ENCODE data around the gene ZNF428. TPM values are rescaled to one million over a fixed set of nuclear protein-coding genes. Genes with fewer than 3 reads are reported as not detected.

The ZNF428 gene
- total and polyA plus RNA-seq, 4 donors = 66.1 to 305 (median 206) TPM

DNA sequence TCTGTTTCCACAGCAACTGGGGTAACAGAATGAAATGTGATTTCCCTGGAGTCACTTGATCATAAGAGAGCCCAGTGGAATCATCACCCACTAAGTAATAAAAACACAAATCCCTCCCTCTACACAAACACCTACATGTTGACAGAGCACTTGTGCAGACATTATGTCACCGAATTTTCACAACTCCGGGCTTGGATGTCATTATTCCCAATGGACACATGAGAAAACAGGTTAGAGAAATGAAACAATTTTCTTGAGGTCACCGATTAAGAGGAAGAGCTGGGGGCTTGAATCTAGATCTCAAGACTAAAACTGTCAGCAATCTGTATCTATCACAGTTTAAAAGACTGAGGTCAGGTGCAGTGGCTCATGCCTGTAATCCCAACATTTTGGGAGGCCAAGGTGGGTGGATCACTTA, 47.2 kb downstream of the ZNF428 start:
- Histone ChIP-seq H3K4me1 (ENCODE audit: control insufficient read depth, insufficient read depth, low read length) (peaks cover 30% of the 10 kb centered on the region), H3K36me3 (ENCODE audit: control insufficient read depth, insufficient read depth, low read length) (peaks cover 13% of the 10 kb centered on the region), H3K27me3 (ENCODE audit: control insufficient read depth, insufficient read depth, low read length) (no peaks in the 10 kb centered on the region), H3K9me3 (ENCODE audit: control insufficient read depth, insufficient read depth, low read length) (no peaks in the 10 kb centered on the region), H3K4me3 (ENCODE audit: low read depth, low read length) (no peak overlapping the region), H3K27ac (ENCODE audit: low read depth, low read length) (no peak overlapping the region)
- DNase-seq (ENCODE audit: low read depth in 4 of 6, low spot score in 6 of 6) = no peak
- WGBS (ENCODE audit: insufficient coverage) = no CpG with 5 or more reads among the region's 3 CpGs

- 95% methylated on average over 5 of the region's 5 CpGs for WGBS (ENCODE audit: insufficient coverage)
Observed at GRCh38 chr19:43570174-43570791, 49.1 kb downstream of the ZNF428 start.

DNA sequence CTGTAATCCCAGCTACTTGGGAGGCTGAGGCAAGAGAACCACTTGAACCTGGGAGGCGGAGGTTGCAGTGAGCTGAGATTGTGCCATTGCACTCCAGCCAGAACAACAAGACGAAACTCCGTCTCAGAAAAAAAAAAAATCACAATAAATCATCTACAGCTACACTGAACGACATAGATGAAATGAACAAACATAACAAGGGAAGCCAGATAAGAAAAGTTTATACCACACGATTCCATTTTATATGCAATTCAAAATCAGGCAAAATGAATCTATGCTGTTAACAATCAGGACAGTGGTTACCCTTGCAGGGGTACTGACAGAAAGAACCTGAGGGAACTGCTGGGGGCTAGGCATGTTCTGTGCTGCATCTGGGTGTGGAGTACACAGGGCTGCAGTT, 49.8 kb downstream of the ZNF428 start:
- Histone ChIP-seq H3K27me3 (ENCODE audit: control insufficient read depth, insufficient read depth, low read length) (no peaks in the 10 kb centered on the region), H3K4me3 (ENCODE audit: low read depth, low read length) (no peak overlapping the region), H3K27ac (ENCODE audit: low read depth, low read length) (no peak overlapping the region), H3K4me1 (ENCODE audit: control insufficient read depth, insufficient read depth, low read length) (peaks cover 14% of the 10 kb centered on the region), H3K36me3 (ENCODE audit: control insufficient read depth, insufficient read depth, low read length) (peaks cover 18% of the 10 kb centered on the region), H3K9me3 (ENCODE audit: control insufficient read depth, insufficient read depth, low read length) (no peaks in the 10 kb centered on the region)
- DNase-seq (ENCODE audit: low read depth in 4 of 6, low spot score in 6 of 6) = no peak
- WGBS (ENCODE audit: insufficient coverage) = 88% methylated on average over 3 of the region's 5 CpGs

More at GRCh38 chr19:43570174-43570791, 49.1 kb downstream of the ZNF428 start:
- Histone ChIP-seq H3K9me3 (ENCODE audit: control insufficient read depth, insufficient read depth, low read length) (no peaks in the 10 kb centered on the region), H3K4me3 (ENCODE audit: low read depth, low read length) (no peak overlapping the region), H3K27ac (ENCODE audit: low read depth, low read length) (no peak overlapping the region), H3K4me1 (ENCODE audit: control insufficient read depth, insufficient read depth, low read length) (peaks cover 15% of the 10 kb centered on the region), H3K36me3 (ENCODE audit: control insufficient read depth, insufficient read depth, low read length) (peaks cover 13% of the 10 kb centered on the region), H3K27me3 (ENCODE audit: control insufficient read depth, insufficient read depth, low read length) (no peaks in the 10 kb centered on the region)
- DNase-seq (ENCODE audit: low read depth in 4 of 6, low spot score in 6 of 6) = no peak

GRCh38 chr19:43564800-43565199, 54.6 kb downstream of the ZNF428 start:
- Histone ChIP-seq H3K4me1 (ENCODE audit: control insufficient read depth, insufficient read depth, low read length) (peaks cover 4% of the 10 kb centered on the region), H3K27ac (ENCODE audit: low read depth, low read length) (no peak overlapping the region), H3K4me3 (ENCODE audit: low read depth, low read length) (no peak overlapping the region), H3K9me3 (ENCODE audit: control insufficient read depth, insufficient read depth, low read length) (no peaks in the 10 kb centered on the region), H3K27me3 (ENCODE audit: control insufficient read depth, insufficient read depth, low read length) (no peaks in the 10 kb centered on the region), H3K36me3 (ENCODE audit: control insufficient read depth, insufficient read depth, low read length) (peaks cover 45% of the 10 kb centered on the region)
- peak in 1 of 6 donors; percentile 88 for DNase-seq (ENCODE audit: low read depth in 4 of 6, low spot score in 6 of 6)
- WGBS (ENCODE audit: insufficient coverage) = 61% methylated on average over 9 of the region's 9 CpGs

DNA sequence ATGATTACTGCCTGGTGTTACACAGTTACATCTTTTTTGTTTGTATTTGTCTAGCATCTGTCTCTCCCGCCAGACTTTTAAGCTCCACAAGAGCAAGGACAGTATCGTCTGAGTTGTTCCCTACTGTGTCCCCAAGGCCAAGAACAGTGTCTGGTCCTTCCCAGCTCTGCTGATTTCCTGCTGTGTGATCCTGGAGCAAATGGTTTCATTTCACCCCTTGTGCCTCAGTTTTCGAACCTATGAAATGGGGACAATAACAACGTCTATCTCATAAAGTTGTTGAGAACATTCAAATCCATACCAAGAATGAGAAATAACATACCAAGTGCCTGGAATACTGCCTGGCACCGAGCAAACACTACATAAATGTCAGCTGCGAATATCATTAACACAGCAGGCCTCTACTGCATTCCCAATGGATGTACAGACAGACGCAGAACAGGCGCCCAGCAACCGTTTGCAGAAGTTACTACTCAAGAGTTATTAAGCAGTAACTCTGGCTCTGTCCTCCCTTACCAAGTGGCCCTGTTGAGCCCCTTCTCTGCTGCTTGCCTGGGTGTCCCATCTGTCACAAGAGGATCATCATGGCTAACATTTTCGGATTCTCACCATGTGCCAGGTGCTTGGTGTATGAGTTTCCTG, 55.5 kb downstream of the ZNF428 start:
- no peak overlapping the region for H3K4me3 ChIP-seq (ENCODE audit: low read depth, low read length)
- peaks cover 49% of the 10 kb centered on the region for H3K36me3 ChIP-seq (ENCODE audit: control insufficient read depth, insufficient read depth, low read length)
- no peak overlapping the region for H3K27ac ChIP-seq (ENCODE audit: low read depth, low read length)
- H3K27me3 ChIP-seq (ENCODE audit: control insufficient read depth, insufficient read depth, low read length) = no peaks in the 10 kb centered on the region
- WGBS (ENCODE audit: insufficient coverage) = 70% methylated on average over 8 of the region's 10 CpGs
- H3K9me3 ChIP-seq (ENCODE audit: control insufficient read depth, insufficient read depth, low read length) = no peaks in the 10 kb centered on the region
- no peak for DNase-seq (ENCODE audit: low read depth in 4 of 6, low spot score in 6 of 6)
- peaks cover 4% of the 10 kb centered on the region for H3K4me1 ChIP-seq (ENCODE audit: control insufficient read depth, insufficient read depth, low read length)

- H3K36me3 ChIP-seq (ENCODE audit: control insufficient read depth, insufficient read depth, low read length) = peaks cover 52% of the 10 kb centered on the region
- peaks cover 4% of the 10 kb centered on the region for H3K4me1 ChIP-seq (ENCODE audit: control insufficient read depth, insufficient read depth, low read length)
- no peaks in the 10 kb centered on the region for H3K9me3 ChIP-seq (ENCODE audit: control insufficient read depth, insufficient read depth, low read length)
- peak in 1 of 6 donors; percentile 35 for DNase-seq (ENCODE audit: low read depth in 4 of 6, low spot score in 6 of 6)
- H3K4me3 ChIP-seq (ENCODE audit: low read depth, low read length) = no peak overlapping the region
- WGBS (ENCODE audit: insufficient coverage) = 73% methylated on average over 10 of the region's 14 CpGs
- no peaks in the 10 kb centered on the region for H3K27me3 ChIP-seq (ENCODE audit: control insufficient read depth, insufficient read depth, low read length)
- no peak overlapping the region for H3K27ac ChIP-seq (ENCODE audit: low read depth, low read length)
Observed at GRCh38 chr19:43562698-43563241, 56.7 kb downstream of the ZNF428 start.

- Histone ChIP-seq H3K9me3 (ENCODE audit: control insufficient read depth, insufficient read depth, low read length) (no peaks in the 10 kb centered on the region), H3K27me3 (ENCODE audit: control insufficient read depth, insufficient read depth, low read length) (no peaks in the 10 kb centered on the region), H3K4me3 (ENCODE audit: low read depth, low read length) (no peak overlapping the region), H3K36me3 (ENCODE audit: control insufficient read depth, insufficient read depth, low read length) (peaks cover 55% of the 10 kb centered on the region), H3K4me1 (ENCODE audit: control insufficient read depth, insufficient read depth, low read length) (peaks cover 4% of the 10 kb centered on the region), H3K27ac (ENCODE audit: low read depth, low read length) (no peak overlapping the region)
- no CpG with 5 or more reads among the region's 6 CpGs for WGBS (ENCODE audit: insufficient coverage)
- no peak for DNase-seq (ENCODE audit: low read depth in 4 of 6, low spot score in 6 of 6)
Observed at GRCh38 chr19:43562226-43562697, 57.2 kb downstream of the ZNF428 start.

DNA sequence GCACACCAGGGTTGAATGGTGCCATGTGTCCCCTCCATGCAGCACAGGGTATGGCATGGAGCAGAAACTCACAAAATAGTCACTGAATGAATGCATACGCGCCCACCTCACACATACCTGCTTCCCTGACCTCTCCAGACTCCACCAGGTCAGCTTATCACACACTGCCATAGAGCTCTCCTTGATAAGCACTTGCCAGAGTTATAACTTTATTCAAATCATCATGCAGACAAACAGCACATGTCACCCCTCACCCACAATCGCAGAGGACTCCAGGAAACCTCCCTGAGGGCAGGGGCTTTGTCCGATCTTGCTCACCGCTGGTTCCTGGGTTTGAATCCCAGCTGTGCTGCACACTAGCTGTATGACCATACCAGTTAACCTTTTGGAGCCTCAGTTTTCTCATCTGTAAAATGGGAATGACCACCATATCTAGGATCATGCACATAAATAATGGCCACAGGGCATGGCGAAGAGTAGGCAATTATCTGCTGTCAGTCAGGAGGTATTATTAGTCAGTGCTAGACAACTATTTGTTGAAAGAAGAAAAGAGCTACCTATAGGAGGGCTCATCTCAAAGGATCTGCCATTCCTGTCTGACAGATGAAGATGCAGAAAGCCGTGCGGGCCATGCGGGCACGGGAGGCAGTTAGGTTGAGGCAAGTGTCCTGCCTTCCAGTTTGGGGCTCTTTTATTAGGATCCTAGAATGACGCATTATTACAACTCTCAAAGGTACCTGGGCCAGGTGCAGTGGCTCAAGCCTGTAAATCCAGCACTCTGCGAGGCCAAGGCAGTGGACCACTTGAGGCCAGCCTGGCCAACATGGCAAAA, 58.1 kb downstream of the ZNF428 start:
- DNase-seq (ENCODE audit: low read depth in 4 of 6, low spot score in 6 of 6) = no peak
- WGBS (ENCODE audit: insufficient coverage) = 89% methylated on average over 10 of the region's 12 CpGs
- no peak overlapping the region for H3K27ac ChIP-seq (ENCODE audit: low read depth, low read length)
- H3K27me3 ChIP-seq (ENCODE audit: control insufficient read depth, insufficient read depth, low read length) = no peaks in the 10 kb centered on the region
- no peak overlapping the region for H3K4me3 ChIP-seq (ENCODE audit: low read depth, low read length)
- no peaks in the 10 kb centered on the region for H3K9me3 ChIP-seq (ENCODE audit: control insufficient read depth, insufficient read depth, low read length)
- H3K4me1 ChIP-seq (ENCODE audit: control insufficient read depth, insufficient read depth, low read length) = peaks cover 4% of the 10 kb centered on the region
- peaks cover 62% of the 10 kb centered on the region for H3K36me3 ChIP-seq (ENCODE audit: control insufficient read depth, insufficient read depth, low read length)

DNA sequence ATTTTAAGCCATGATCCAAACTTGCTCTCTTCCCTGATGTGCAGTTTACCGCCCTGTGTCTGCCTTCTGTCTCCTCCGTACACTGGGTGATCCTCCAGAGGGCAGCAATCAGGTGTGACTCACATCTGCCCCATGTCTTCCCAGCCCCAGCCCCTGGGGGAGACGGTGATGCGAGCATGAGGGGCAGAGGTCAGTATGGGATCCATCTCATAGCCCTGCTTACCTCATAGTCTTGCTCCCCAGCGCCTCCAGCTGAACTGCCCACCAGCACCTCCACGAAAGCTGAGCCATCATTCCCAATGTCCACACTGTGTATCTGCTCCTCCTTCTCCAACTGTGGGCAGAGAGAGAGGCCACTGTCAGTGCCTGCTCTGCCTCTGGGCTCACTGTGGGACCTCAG, 58.7 kb downstream of the ZNF428 start:
- H3K36me3 ChIP-seq (ENCODE audit: control insufficient read depth, insufficient read depth, low read length) = peaks cover 65% of the 10 kb centered on the region
- no peak overlapping the region for H3K27ac ChIP-seq (ENCODE audit: low read depth, low read length)
- peaks cover 4% of the 10 kb centered on the region for H3K4me1 ChIP-seq (ENCODE audit: control insufficient read depth, insufficient read depth, low read length)

More for the DNA sequence above, 58.7 kb downstream of the ZNF428 start:
- Histone ChIP-seq H3K4me3 (ENCODE audit: low read depth, low read length) (no peak overlapping the region), H3K27me3 (ENCODE audit: control insufficient read depth, insufficient read depth, low read length) (no peaks in the 10 kb centered on the region), H3K9me3 (ENCODE audit: control insufficient read depth, insufficient read depth, low read length) (no peaks in the 10 kb centered on the region)
- no peak for DNase-seq (ENCODE audit: low read depth in 4 of 6, low spot score in 6 of 6)
- 82% methylated on average over 6 of the region's 6 CpGs for WGBS (ENCODE audit: insufficient coverage)
